GM12878 (cell line): ENCODE data around the gene CSF1R. TPM values are rescaled to one million over a fixed set of nuclear protein-coding genes. Genes with fewer than 3 reads are reported as not detected.

Experiments
- ATAC-seq: fragments of 200-7000 bp; cut with Tn5 transposase; 3 replicates; pipeline ENCODE4 v1.9.1; 2020; ENCODE audit warnings: mild to moderate bottlenecking, moderate library complexity
- BruUV-seq: library from RNA; stranded (reverse); fragments of 400-500 nt; replicated peaks from 2 replicates; lab custom pipeline; 2021; lab: Mats Ljungman, UMichigan
- CTCF ChIA-PET: fragments of 300-600 bp; sonication (Branson Sonifier 250); formaldehyde crosslinking; extraction: SDS; loops from one replicate; lab custom pipeline; 2021; ENCODE audit warnings: inconsistent platforms; lab: Yijun Ruan, JAX
- POLR2A ChIA-PET: fragments of 350-600 bp; formaldehyde crosslinking; extraction: SDS; loops from one replicate; lab custom pipeline; 2021; ENCODE audit warnings: inconsistent platforms; lab: Charles Lee
- RAD21 ChIA-PET: fragments of 300-600 bp; sonication (Branson Sonifier 250); formaldehyde crosslinking; loops from one replicate; lab custom pipeline; 2023; ENCODE audit warnings: antibody characterized with exemption; ENCODE audit not compliant: unreplicated experiment; lab: Charles Lee
- SMC1A ChIA-PET: fragments of 300-600 bp; sonication (Branson Sonifier 250); formaldehyde crosslinking; loops from one replicate; lab custom pipeline; 2023; ENCODE audit not compliant: unreplicated experiment, uncharacterized antibody; lab: Charles Lee
- DNase-seq: peaks from one replicate; pipeline ENCODE4 v3.0.0-alpha.2; 2011; ENCODE audit warnings: low read depth, low spot score
- FAIRE-seq: peaks from 3 replicates; lab custom pipeline; 2011; peaks lifted over from hg19 to GRCh38; lab: Jason Lieb, UNC
- H2AFZ ChIP-seq: 2 replicates; pipeline ENCODE4 v1.6.0; 2011; ENCODE audit warnings: low read depth, low read length, control low read depth; ENCODE audit not compliant: control insufficient read depth
- H3K27ac ChIP-seq: 2 replicates; pipeline ENCODE4 v1.5.1; 2011; ENCODE audit warnings: control low read depth; ENCODE audit not compliant: control insufficient read depth, insufficient read depth
- H3K27me3 ChIP-seq, 2 experiments: replicated peaks in 1 of 2; 2 replicates each; pipeline versions ENCODE4 v1.6.0 to v1.6.1; 2011; ENCODE audit warnings: low read length in 1 of 2; ENCODE audit not compliant: control insufficient read depth in 2 of 2, insufficient read depth in 2 of 2
- H3K36me3 ChIP-seq, 2 experiments: 2 replicates each; pipeline ENCODE4 v1.5.1; 2011; ENCODE audit warnings: low read length in 1 of 2; ENCODE audit not compliant: control insufficient read depth in 2 of 2, insufficient read depth in 2 of 2
- H3K4me1 ChIP-seq: 2 replicates; pipeline ENCODE4 v1.6.1; 2011; ENCODE audit warnings: mild to moderate bottlenecking, low read length, moderate library complexity, mixed read lengths; ENCODE audit not compliant: control insufficient read depth, insufficient read depth
- H3K4me2 ChIP-seq: 2 replicates; pipeline ENCODE4 v1.6.0; 2011; ENCODE audit warnings: control low read depth; ENCODE audit not compliant: control insufficient read depth, insufficient read depth
- H3K4me3 ChIP-seq: fragments of 200-600 bp; sonication (generic); 2 replicates; pipeline ENCODE4 v1.5.1; 2016
- H3K79me2 ChIP-seq: 2 replicates; pipeline ENCODE4 v1.6.0; 2011; ENCODE audit warnings: low read length; ENCODE audit not compliant: control insufficient read depth, insufficient read depth
- H3K9ac ChIP-seq: 2 replicates; pipeline ENCODE4 v1.8.0; 2011; ENCODE audit warnings: low read length, control low read depth, mixed read lengths; ENCODE audit not compliant: control insufficient read depth, insufficient read depth
- H3K9me3 ChIP-seq: replicated peaks from 3 replicates; pipeline ENCODE4 v1.5.1; 2011; ENCODE audit warnings: mild to moderate bottlenecking, low read length; ENCODE audit not compliant: control insufficient read depth, insufficient read depth
- H4K20me1 ChIP-seq: 2 replicates; pipeline ENCODE4 v1.6.0; 2011; ENCODE audit not compliant: control insufficient read depth, insufficient read depth
- BCLAF1 ChIP-seq: fragments of 450-650 bp; IDR thresholded peaks from 2 replicates; pipeline ENCODE4 v1.6.1; 2017; ENCODE audit warnings: antibody characterized with exemption, mild to moderate bottlenecking, moderate library complexity
- CEBPZ ChIP-seq: fragments of 150-350 bp; IDR thresholded peaks from 2 replicates; pipeline ENCODE4 v1.6.1; 2016; ENCODE audit warnings: low read depth, low read length
- HDGF ChIP-seq: fragments of 450-650 bp; IDR thresholded peaks from 2 replicates; pipeline ENCODE4 v1.6.1; 2016; ENCODE audit warnings: antibody characterized with exemption
- POLR2AphosphoS2 ChIP-seq: IDR thresholded peaks from 2 replicates; pipeline ENCODE4 v1.6.1; 2011; ENCODE audit warnings: low read depth, mild to moderate bottlenecking, low read length, improper control_type of control experiment, moderate library complexity
- WGBS: methylation state at CpG from one replicate; pipeline ENCODE4 v1.1.6; 2016; ENCODE audit warnings: low lambda C conversion rate; ENCODE audit not compliant: insufficient replicate concordance, insufficient coverage; ENCODE audit errors: missing lambda C conversion rate; 5-methylcytosine and 5-hydroxymethylcytosine counted together
- in situ Hi-C: fragments of 300-500 bp; cut with MboI; formaldehyde crosslinking; loops from 9 replicates; pipeline ENCODE4 v1.14.3; 2018; ENCODE audit warnings: mixed read lengths
- intact Hi-C: fragments of 100-400 bp; cut with micrococcal nuclease; formaldehyde crosslinking; loops from one replicate; pipeline ENCODE4 v1.14.2; 2022; ENCODE audit not compliant: unreplicated experiment
- polyA plus RNA-seq, 11 experiments: library from polyadenylated mRNA; depleted of rRNA in 4 of 11; unstranded in 6 of 11; stranded (reverse) in 5 of 11; fragments of >200 nt; fragmentation: Nextera tagmentation in 4 of 11; fragmentation: Illumina TruSeq in 1 of 11; extraction: Ambion mirVana in 4 of 11; extraction: Trizol in 1 of 11; gene quantifications; 1 replicate in 1 of 11; 2 replicates in 10 of 11; pipeline versions ENCODE4 v1.2.1 to v1.2.3, GENCODE V29; 2011 to 2016; ENCODE audit warnings: inconsistent platforms in 2 of 11, missing spikeins in 2 of 11, low read depth in 1 of 11
- total RNA-seq, 4 experiments: library from RNA; depleted of rRNA in 3 of 4; stranded (reverse); fragments of >200 nt in 3 of 4; fragmentation: Illumina TruSeq in 1 of 4; extraction: Trizol in 1 of 4; gene quantifications; 2 replicates each; pipeline versions ENCODE4 v1.2.1 to v1.2.3, GENCODE V29; 2013 to 2021
- TF ChIP-seq, protein P1 (sequence below): fragments of 450-650 bp; IDR thresholded peaks from 2 replicates; pipeline ENCODE4 v1.6.1; 2018; ENCODE audit warnings: mild to moderate bottlenecking, low read depth, moderate library complexity; ENCODE audit not compliant: partially characterized antibody
- TF ChIP-seq, protein P2 (sequence below): fragments of 450-650 bp; IDR thresholded peaks from 2 replicates; pipeline ENCODE4 v1.6.1; 2016; ENCODE audit warnings: mild to moderate bottlenecking

Gene CSF1R
- total and polyA plus RNA-seq, 10 of the 15 experiments (the other 5 are each of a cell fraction or from before 2014, with no cell fraction given): 0.35 to 3.6 (median 1.2) TPM

- no peaks in the 10 kb centered on the region; a peak in 1 of 4 replicates for H3K27me3 ChIP-seq
- intact Hi-C loops: no loop called here
- no peaks in the 10 kb centered on the region for H4K20me1 ChIP-seq
- no peak overlapping the region for H3K4me3 ChIP-seq
- ATAC-seq (no peak), DNase-seq (no peak), FAIRE-seq (no peak)
- SMC1A ChIA-PET: interaction anchor here (0.8 to 1.3 kb wide), 2 partner anchors 70 to 114 kb away, joined by 3 read pairs; no protein-coding TSS in a partner anchor
- H3K79me2 ChIP-seq: no peaks in the 10 kb centered on the region
- H3K9me3 ChIP-seq: no peaks in the 10 kb centered on the region
- 28% methylated on average over 11 of the region's 11 CpGs for WGBS
- H2AFZ ChIP-seq: no peak overlapping the region
- no peak overlapping the region for H3K9ac ChIP-seq
- in situ Hi-C loops: no loop called here
- H3K36me3 ChIP-seq: no peaks in the 10 kb centered on the region
- no peaks in the 10 kb centered on the region for H3K4me1 ChIP-seq
- BruUV-seq: no TSS peak
- CTCF ChIA-PET: interaction anchor here (0.7 to 1.3 kb wide), 6 partner anchors 32 to 396 kb away, joined by 3 to 7 read pairs (median 3); partner anchors contain the start of gene CSF1R
- POLR2A ChIA-PET: no interaction called here
- no peak overlapping the region for H3K27ac ChIP-seq
- H3K4me2 ChIP-seq: no peak overlapping the region
- RAD21 ChIA-PET: interaction anchor here (1.0 to 1.3 kb wide), 2 partner anchors 100 to 113 kb away, joined by 5 to 6 read pairs; no protein-coding TSS in a partner anchor
- TF ChIP-seq HDGF (no peak), BCLAF1 (no peak), POLR2AphosphoS2 (no peak), CEBPZ (no peak)
- TF ChIP-seq, protein P1, sequence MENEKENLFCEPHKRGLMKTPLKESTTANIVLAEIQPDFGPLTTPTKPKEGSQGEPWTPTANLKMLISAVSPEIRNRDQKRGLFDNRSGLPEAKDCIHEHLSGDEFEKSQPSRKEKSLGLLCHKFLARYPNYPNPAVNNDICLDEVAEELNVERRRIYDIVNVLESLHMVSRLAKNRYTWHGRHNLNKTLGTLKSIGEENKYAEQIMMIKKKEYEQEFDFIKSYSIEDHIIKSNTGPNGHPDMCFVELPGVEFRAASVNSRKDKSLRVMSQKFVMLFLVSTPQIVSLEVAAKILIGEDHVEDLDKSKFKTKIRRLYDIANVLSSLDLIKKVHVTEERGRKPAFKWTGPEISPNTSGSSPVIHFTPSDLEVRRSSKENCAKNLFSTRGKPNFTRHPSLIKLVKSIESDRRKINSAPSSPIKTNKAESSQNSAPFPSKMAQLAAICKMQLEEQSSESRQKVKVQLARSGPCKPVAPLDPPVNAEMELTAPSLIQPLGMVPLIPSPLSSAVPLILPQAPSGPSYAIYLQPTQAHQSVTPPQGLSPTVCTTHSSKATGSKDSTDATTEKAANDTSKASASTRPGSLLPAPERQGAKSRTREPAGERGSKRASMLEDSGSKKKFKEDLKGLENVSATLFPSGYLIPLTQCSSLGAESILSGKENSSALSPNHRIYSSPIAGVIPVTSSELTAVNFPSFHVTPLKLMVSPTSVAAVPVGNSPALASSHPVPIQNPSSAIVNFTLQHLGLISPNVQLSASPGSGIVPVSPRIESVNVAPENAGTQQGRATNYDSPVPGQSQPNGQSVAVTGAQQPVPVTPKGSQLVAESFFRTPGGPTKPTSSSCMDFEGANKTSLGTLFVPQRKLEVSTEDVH: no peak
- TF ChIP-seq, protein P2, sequence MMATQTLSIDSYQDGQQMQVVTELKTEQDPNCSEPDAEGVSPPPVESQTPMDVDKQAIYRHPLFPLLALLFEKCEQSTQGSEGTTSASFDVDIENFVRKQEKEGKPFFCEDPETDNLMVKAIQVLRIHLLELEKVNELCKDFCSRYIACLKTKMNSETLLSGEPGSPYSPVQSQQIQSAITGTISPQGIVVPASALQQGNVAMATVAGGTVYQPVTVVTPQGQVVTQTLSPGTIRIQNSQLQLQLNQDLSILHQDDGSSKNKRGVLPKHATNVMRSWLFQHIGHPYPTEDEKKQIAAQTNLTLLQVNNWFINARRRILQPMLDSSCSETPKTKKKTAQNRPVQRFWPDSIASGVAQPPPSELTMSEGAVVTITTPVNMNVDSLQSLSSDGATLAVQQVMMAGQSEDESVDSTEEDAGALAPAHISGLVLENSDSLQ: no peak
- TF ChIP-seq, all 136 proteins: peak for 0
Measured at GRCh38 chr5:150118561-150119229, 32.3 kb upstream of the CSF1R start.
